Endothelial cell of umbilical vein (primary cell): ENCODE data around the gene PSAPL1.

ENCODE experiments used
- EZH2 ChIP-seq: IDR thresholded peaks from 2 replicates; pipeline ENCODE4 v1.6.1; 2012; ENCODE audit warnings: borderline replicate concordance, low read depth, mild to moderate bottlenecking, moderate library complexity, low read length, inconsistent platforms; ENCODE audit not compliant: severe bottlenecking
- POLR2A ChIP-seq: IDR thresholded peaks from 2 replicates; pipeline ENCODE4 v1.6.1; 2012; ENCODE audit warnings: low read depth, mild to moderate bottlenecking, control low read depth, low read length
- TF ChIP-seq, protein P1 (sequence below), 2 donors: IDR thresholded peaks; 1 replicate in 1 of 2; 2 replicates in 1 of 2; pipeline ENCODE4 v1.5.1; 2011; ENCODE audit warnings: low read length in 2 of 2, mild to moderate bottlenecking in 2 of 2, moderate library complexity in 2 of 2, control low read depth in 1 of 2, inconsistent platforms in 1 of 2, low read depth in 1 of 2; ENCODE audit not compliant: insufficient read depth in 1 of 2; ENCODE audit errors: extremely low read depth in 1 of 2

DNA sequence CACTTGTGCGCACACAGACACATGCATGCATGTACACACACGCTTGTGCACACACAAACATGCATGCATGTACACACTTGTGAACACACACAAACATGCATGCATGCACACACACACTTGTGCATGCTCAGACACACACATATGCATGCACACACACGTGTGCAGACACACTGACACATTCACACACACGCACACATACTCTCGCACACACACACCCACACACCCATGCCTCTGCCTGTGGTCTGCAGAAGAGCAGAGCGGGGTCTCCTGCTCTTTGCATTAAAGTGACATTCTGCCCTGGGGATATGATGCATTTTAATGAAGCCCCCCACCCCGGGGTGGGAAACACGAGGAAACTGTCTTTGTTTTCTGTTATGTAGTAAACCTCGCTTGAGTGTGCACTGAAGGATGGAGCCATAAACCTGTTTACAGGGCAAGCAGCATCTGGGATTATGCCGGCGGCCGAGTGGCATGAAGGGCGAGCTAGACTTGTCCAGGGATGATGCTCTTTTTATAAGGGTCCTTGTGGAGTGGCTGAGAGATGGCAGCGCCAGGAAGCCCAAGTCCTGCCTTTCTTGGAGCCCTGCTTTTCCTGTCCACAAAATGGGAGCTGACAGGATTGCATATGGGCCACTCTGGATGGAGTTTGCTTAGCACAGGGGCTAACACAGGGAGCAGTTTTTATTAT is 17.8 kb downstream of the PSAPL1 start:
- TF ChIP-seq, protein P1, sequence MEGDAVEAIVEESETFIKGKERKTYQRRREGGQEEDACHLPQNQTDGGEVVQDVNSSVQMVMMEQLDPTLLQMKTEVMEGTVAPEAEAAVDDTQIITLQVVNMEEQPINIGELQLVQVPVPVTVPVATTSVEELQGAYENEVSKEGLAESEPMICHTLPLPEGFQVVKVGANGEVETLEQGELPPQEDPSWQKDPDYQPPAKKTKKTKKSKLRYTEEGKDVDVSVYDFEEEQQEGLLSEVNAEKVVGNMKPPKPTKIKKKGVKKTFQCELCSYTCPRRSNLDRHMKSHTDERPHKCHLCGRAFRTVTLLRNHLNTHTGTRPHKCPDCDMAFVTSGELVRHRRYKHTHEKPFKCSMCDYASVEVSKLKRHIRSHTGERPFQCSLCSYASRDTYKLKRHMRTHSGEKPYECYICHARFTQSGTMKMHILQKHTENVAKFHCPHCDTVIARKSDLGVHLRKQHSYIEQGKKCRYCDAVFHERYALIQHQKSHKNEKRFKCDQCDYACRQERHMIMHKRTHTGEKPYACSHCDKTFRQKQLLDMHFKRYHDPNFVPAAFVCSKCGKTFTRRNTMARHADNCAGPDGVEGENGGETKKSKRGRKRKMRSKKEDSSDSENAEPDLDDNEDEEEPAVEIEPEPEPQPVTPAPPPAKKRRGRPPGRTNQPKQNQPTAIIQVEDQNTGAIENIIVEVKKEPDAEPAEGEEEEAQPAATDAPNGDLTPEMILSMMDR (IDR thresholded peaks at IDR 0.05; ENCODE audit: extremely low read depth in 1 of 2, insufficient read depth in 1 of 2, low read depth in 1 of 2, low read length in 2 of 2), result no peak
- TF ChIP-seq POLR2A (no peak), EZH2 (no peak)
